Transverse colon (tissue), 4 donors: ENCODE measurements around the gene STARD13.
A peak's percentile ranks its signal among the peaks of the same experiment; 100 is the strongest.

Experiments used
- CTCF ChIP-seq, 5 experiments: fragments of 200-600 bp in 3 of 5; fragments of 450-650 bp in 2 of 5; sonication (generic) in 3 of 5; IDR thresholded peaks; 1 replicate in 2 of 5; 2 replicates in 3 of 5; pipeline ENCODE4 v1.5.1; 2016 to 2017; ENCODE audit warnings: antibody characterized with exemption in 5 of 5, inconsistent platforms in 3 of 5, mild to moderate bottlenecking in 2 of 5, moderate library complexity in 1 of 5
- EP300 ChIP-seq: sonication (generic); formaldehyde crosslinking; IDR thresholded peaks from one replicate; pipeline ENCODE4 v1.6.1; 2017; ENCODE audit warnings: antibody characterized with exemption, low read depth
- POLR2A ChIP-seq: fragments of 450-650 bp; IDR thresholded peaks from one replicate; pipeline ENCODE4 v1.6.1; 2016; ENCODE audit warnings: antibody characterized with exemption, mild to moderate bottlenecking, moderate library complexity
- POLR2AphosphoS5 ChIP-seq, 3 donors: sonication (generic); formaldehyde crosslinking; IDR thresholded peaks; one replicate each; pipeline ENCODE4 v1.6.1; 2016; ENCODE audit warnings: antibody characterized with exemption in 3 of 3

GRCh38 chr13:33285420-33286124 lies at the start of gene STARD13:
- TF ChIP-seq CTCF (IDR thresholded peaks at IDR 0.05) (peak; percentile 26 to 70 (median 29)), POLR2A (peak; percentile 94), POLR2AphosphoS5 (IDR thresholded peaks at IDR 0.05) (peak; percentile 95 to 97 (median 96)), EP300 (no peak)
